Measurements from ENCODE around the gene AMZ1.

GRCh38 chr7:2759736-2760097 is 71.7 kb downstream of the AMZ1 start:
- TF ChIP-seq, protein P1, sequence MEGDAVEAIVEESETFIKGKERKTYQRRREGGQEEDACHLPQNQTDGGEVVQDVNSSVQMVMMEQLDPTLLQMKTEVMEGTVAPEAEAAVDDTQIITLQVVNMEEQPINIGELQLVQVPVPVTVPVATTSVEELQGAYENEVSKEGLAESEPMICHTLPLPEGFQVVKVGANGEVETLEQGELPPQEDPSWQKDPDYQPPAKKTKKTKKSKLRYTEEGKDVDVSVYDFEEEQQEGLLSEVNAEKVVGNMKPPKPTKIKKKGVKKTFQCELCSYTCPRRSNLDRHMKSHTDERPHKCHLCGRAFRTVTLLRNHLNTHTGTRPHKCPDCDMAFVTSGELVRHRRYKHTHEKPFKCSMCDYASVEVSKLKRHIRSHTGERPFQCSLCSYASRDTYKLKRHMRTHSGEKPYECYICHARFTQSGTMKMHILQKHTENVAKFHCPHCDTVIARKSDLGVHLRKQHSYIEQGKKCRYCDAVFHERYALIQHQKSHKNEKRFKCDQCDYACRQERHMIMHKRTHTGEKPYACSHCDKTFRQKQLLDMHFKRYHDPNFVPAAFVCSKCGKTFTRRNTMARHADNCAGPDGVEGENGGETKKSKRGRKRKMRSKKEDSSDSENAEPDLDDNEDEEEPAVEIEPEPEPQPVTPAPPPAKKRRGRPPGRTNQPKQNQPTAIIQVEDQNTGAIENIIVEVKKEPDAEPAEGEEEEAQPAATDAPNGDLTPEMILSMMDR (IDR thresholded peaks at IDR 0.05; ENCODE audit: borderline replicate concordance, extremely low read depth, low read length, poor library complexity, severe bottlenecking) = no peak
- no peak for TF ChIP-seq EZH2 (IDR thresholded peaks at IDR 0.05; ENCODE audit: borderline replicate concordance, low read depth, low read length, severe bottlenecking)
